MM.1S (cell line): ENCODE results near the gene PGPEP1.

Experiments used
- DNase-seq: peaks from one replicate; pipeline ENCODE4 v3.0.0-alpha.2; 2015
- H2AFZ ChIP-seq: fragments of 300-600 bp; sonication (generic); 2 replicates; pipeline ENCODE4 v1.6.0; 2016; ENCODE audit warnings: antibody characterized with exemption, low read length
- H3F3A ChIP-seq: fragments of 300-600 bp; sonication (generic); 2 replicates; pipeline ENCODE4 v1.6.1; 2016; ENCODE audit warnings: mild to moderate bottlenecking, antibody characterized with exemption, low read length, moderate library complexity, mixed read lengths; ENCODE audit not compliant: insufficient read depth
- H3K27ac ChIP-seq: fragments of 300-600 bp; sonication (generic); 2 replicates; pipeline ENCODE4 v1.5.1; 2016; ENCODE audit warnings: mild to moderate bottlenecking, low read length
- H3K27me3 ChIP-seq: fragments of 300-600 bp; sonication (generic); replicated peaks from 2 replicates; pipeline ENCODE4 v1.6.0; 2016; ENCODE audit warnings: low read length; ENCODE audit not compliant: insufficient read depth
- H3K36me3 ChIP-seq: fragments of 300-600 bp; sonication (generic); replicated peaks from 2 replicates; pipeline ENCODE4 v1.6.1; 2016; ENCODE audit warnings: mild to moderate bottlenecking, low read length, mixed read lengths; ENCODE audit not compliant: insufficient read depth
- H3K4me1 ChIP-seq: fragments of 300-600 bp; sonication (generic); 2 replicates; pipeline ENCODE4 v1.6.1; 2016; ENCODE audit warnings: low read length, mixed read lengths
- H3K4me2 ChIP-seq: fragments of 300-600 bp; sonication (generic); 2 replicates; pipeline ENCODE4 v1.6.0; 2016; ENCODE audit warnings: low read depth, low read length
- H3K4me3 ChIP-seq: fragments of 300-600 bp; sonication (generic); 2 replicates; pipeline ENCODE4 v1.5.1; 2016; ENCODE audit warnings: low read length, mixed read lengths
- H3K79me2 ChIP-seq: fragments of 300-600 bp; sonication (generic); 2 replicates; pipeline ENCODE4 v1.6.1; 2016; ENCODE audit warnings: mixed run types, low read length, mixed read lengths
- H3K9ac ChIP-seq: fragments of 300-600 bp; sonication (generic); 2 replicates; pipeline ENCODE4 v1.6.1; 2016; ENCODE audit warnings: low read length, mixed read lengths
- H3K9me2 ChIP-seq: fragments of 300-600 bp; sonication (generic); replicated peaks from 2 replicates; pipeline ENCODE4 v1.6.1; 2016; ENCODE audit warnings: mild to moderate bottlenecking, low read length, mixed read lengths; ENCODE audit not compliant: insufficient read depth
- H3K9me3 ChIP-seq: fragments of 300-600 bp; sonication (generic); replicated peaks from 2 replicates; pipeline ENCODE4 v1.6.1; 2016; ENCODE audit warnings: mild to moderate bottlenecking, low read length, mixed read lengths; ENCODE audit not compliant: insufficient read depth
- H4K20me1 ChIP-seq: fragments of 300-600 bp; sonication (generic); 2 replicates; pipeline ENCODE4 v1.6.1; 2016; ENCODE audit warnings: mild to moderate bottlenecking, low read length, moderate library complexity, mixed read lengths; ENCODE audit not compliant: insufficient read depth
- EZH2 ChIP-seq: fragments of 300-600 bp; sonication (generic); optimal IDR thresholded peaks from 2 replicates; pipeline ENCODE3; 2017; ENCODE audit warnings: low read depth, mild to moderate bottlenecking, antibody characterized with exemption, low read length, mixed read lengths
- EZH2phosphoT487 ChIP-seq: fragments of 300-600 bp; sonication (generic); IDR thresholded peaks from 2 replicates; pipeline ENCODE4 v1.6.1; 2018; ENCODE audit warnings: antibody characterized with exemption, low read length
- TF ChIP-seq, protein P1 (sequence below): fragments of 300-600 bp; sonication (generic); IDR thresholded peaks from 2 replicates; pipeline ENCODE4 v1.5.1; 2016; ENCODE audit warnings: antibody characterized with exemption, low read length, mixed read lengths

The PGPEP1 gene

GRCh38 chr19:18298601-18299000 is 41.8 kb upstream of the PGPEP1 start:
- Histone ChIP-seq H3K27me3 (peaks cover 11% of the 10 kb centered on the region), H3F3A (peaks cover 4% of the 10 kb centered on the region), H3K9me2 (no peaks in the 10 kb centered on the region), H2AFZ (no peak overlapping the region), H3K4me1 (peaks cover 7% of the 10 kb centered on the region; the same call in 1 of the 2 replicates), H3K9ac (no peak overlapping the region), H3K4me2 (no peak overlapping the region), H3K36me3 (no peaks in the 10 kb centered on the region), H3K4me3 (no peak overlapping the region), H3K27ac (no peak overlapping the region), H3K79me2 (no peaks in the 10 kb centered on the region), H3K9me3 (no peaks in the 10 kb centered on the region), H4K20me1 (no peaks in the 10 kb centered on the region)
- TF ChIP-seq EZH2 (no peak), EZH2phosphoT487 (no peak)
- TF ChIP-seq, protein P1, sequence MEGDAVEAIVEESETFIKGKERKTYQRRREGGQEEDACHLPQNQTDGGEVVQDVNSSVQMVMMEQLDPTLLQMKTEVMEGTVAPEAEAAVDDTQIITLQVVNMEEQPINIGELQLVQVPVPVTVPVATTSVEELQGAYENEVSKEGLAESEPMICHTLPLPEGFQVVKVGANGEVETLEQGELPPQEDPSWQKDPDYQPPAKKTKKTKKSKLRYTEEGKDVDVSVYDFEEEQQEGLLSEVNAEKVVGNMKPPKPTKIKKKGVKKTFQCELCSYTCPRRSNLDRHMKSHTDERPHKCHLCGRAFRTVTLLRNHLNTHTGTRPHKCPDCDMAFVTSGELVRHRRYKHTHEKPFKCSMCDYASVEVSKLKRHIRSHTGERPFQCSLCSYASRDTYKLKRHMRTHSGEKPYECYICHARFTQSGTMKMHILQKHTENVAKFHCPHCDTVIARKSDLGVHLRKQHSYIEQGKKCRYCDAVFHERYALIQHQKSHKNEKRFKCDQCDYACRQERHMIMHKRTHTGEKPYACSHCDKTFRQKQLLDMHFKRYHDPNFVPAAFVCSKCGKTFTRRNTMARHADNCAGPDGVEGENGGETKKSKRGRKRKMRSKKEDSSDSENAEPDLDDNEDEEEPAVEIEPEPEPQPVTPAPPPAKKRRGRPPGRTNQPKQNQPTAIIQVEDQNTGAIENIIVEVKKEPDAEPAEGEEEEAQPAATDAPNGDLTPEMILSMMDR: no peak
- no peak for DNase-seq

DNA sequence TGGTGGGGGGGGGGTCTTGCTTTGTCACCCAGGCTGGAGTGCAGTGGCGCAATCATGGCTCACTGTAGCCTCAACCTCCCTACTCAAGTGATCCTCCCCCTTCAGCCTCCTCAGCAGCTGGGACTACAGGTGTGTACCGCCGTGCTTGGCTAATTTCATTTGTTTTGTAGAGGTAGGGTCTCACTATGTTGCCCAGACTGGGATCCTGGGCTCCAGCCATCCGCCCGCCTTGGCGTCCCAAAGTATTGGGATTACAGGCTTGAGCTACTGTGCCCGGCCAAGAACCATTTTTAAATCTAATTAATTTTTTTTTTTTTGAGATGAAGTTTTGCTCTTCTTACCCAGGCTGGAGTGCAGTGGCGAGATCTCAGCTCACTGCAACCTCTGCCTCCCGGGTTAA is 40.7 kb upstream of the PGPEP1 start:
- Histone ChIP-seq H3K9me2 (no peaks in the 10 kb centered on the region), H3F3A (peaks cover 15% of the 10 kb centered on the region), H3K4me3 (no peak overlapping the region), H4K20me1 (no peaks in the 10 kb centered on the region), H2AFZ (no peak overlapping the region), H3K9ac (no peak overlapping the region), H3K4me2 (no peak overlapping the region), H3K27me3 (0 out of 2 replicates have a peak, but pooled peaks cover 5% of the 10 kb centered on the region), H3K4me1 (0 out of 2 replicates have a peak, but pooled peaks cover 2% of the 10 kb centered on the region), H3K36me3 (no peaks in the 10 kb centered on the region), H3K79me2 (peaks cover 7% of the 10 kb centered on the region), H3K27ac (no peak overlapping the region), H3K9me3 (no peaks in the 10 kb centered on the region)
- TF ChIP-seq EZH2phosphoT487 (no peak), EZH2 (no peak)
- TF ChIP-seq, protein P1: no peak
- DNase-seq: no peak

- H2AFZ ChIP-seq: no peak overlapping the region
- H3F3A ChIP-seq: peaks cover 29% of the 10 kb centered on the region
- no peaks in the 10 kb centered on the region for H3K9me3 ChIP-seq
- no peak overlapping the region for H3K4me3 ChIP-seq
- no peak overlapping the region for H3K9ac ChIP-seq
- H3K27ac ChIP-seq: no peak overlapping the region
- H3K4me1 ChIP-seq: peaks cover 11% of the 10 kb centered on the region
- 0 out of 2 replicates have a peak, but pooled peaks cover 5% of the 10 kb centered on the region for H3K27me3 ChIP-seq
- TF ChIP-seq EZH2phosphoT487: no peak
- TF ChIP-seq, protein P1: no peak
- no peak for TF ChIP-seq EZH2
- no peaks in the 10 kb centered on the region for H3K36me3 ChIP-seq
- H3K9me2 ChIP-seq: no peaks in the 10 kb centered on the region
- no peak overlapping the region for H3K4me2 ChIP-seq
- no peak for DNase-seq
- peaks cover 16% of the 10 kb centered on the region for H3K79me2 ChIP-seq
- H4K20me1 ChIP-seq: no peaks in the 10 kb centered on the region
These were observed 39.3 kb upstream of the PGPEP1 start for GRCh38 chr19:18300930-18301717.
